ENCODE data around the gene IFFO2.
A peak's percentile ranks its signal among the peaks of the same experiment; 100 is the strongest.

The IFFO2 gene

GRCh38 chr1:18951818-18952391 is 4.6 kb downstream of the IFFO2 start:
- FAIRE-seq, result no peak
- peak; percentile 49 for DNase-seq (ENCODE audit: low spot score)

GRCh38 chr1:18951416-18951815 is 5.1 kb downstream of the IFFO2 start:
- FAIRE-seq (no peak), DNase-seq (ENCODE audit: low spot score) (no peak)

- DNase-seq (ENCODE audit: low spot score) (no peak), FAIRE-seq (no peak)
These were observed 6.0 kb downstream of the IFFO2 start for GRCh38 chr1:18950401-18951026.

- DNase-seq (ENCODE audit: low spot score), result peak; percentile 25
- FAIRE-seq, result no peak
These were observed 6.6 kb downstream of the IFFO2 start for GRCh38 chr1:18949686-18950400.

- DNase-seq (ENCODE audit: low spot score), result peak; percentile 23
These were observed 7.4 kb downstream of the IFFO2 start for GRCh38 chr1:18948913-18949685.

GRCh38 chr1:18948048-18948912 is 8.2 kb downstream of the IFFO2 start:
- DNase-seq (ENCODE audit: low spot score) (peak; percentile 70), FAIRE-seq (peak; percentile 52)

More at GRCh38 chr1:18948913-18949685, 7.4 kb downstream of the IFFO2 start:
- FAIRE-seq, result no peak

- DNase-seq (ENCODE audit: low spot score) (no peak), FAIRE-seq (no peak)
These were observed 8.9 kb downstream of the IFFO2 start for GRCh38 chr1:18947570-18947969.

GRCh38 chr1:18946550-18947381 is 9.7 kb downstream of the IFFO2 start:
- no peak for DNase-seq (ENCODE audit: low spot score)
- no peak for FAIRE-seq

- FAIRE-seq (no peak), DNase-seq (ENCODE audit: low spot score) (no peak)
These were observed 11.1 kb downstream of the IFFO2 start for GRCh38 chr1:18945401-18945849.

- FAIRE-seq (no peak), DNase-seq (ENCODE audit: low spot score) (no peak)
These were observed 11.7 kb downstream of the IFFO2 start for GRCh38 chr1:18944810-18945209.

- FAIRE-seq (no peak), DNase-seq (ENCODE audit: low spot score) (no peak)
These were observed 12.4 kb downstream of the IFFO2 start for GRCh38 chr1:18943914-18944572.

GRCh38 chr1:18943162-18943561 is 13.3 kb downstream of the IFFO2 start:
- no peak for DNase-seq (ENCODE audit: low spot score)
- FAIRE-seq, result no peak

- no peak for FAIRE-seq
- DNase-seq (ENCODE audit: low spot score), result no peak
These were observed 14.1 kb downstream of the IFFO2 start for GRCh38 chr1:18942340-18942739.

- no peak for FAIRE-seq
- DNase-seq (ENCODE audit: low spot score), result no peak
These were observed 15.0 kb downstream of the IFFO2 start for GRCh38 chr1:18941221-18942141.

- FAIRE-seq (no peak), DNase-seq (ENCODE audit: low spot score) (no peak)
These were observed 16.0 kb downstream of the IFFO2 start for GRCh38 chr1:18940303-18941020.

- no peak for DNase-seq (ENCODE audit: low spot score)
- no peak for FAIRE-seq
These were observed 16.8 kb downstream of the IFFO2 start for GRCh38 chr1:18939398-18940302.

- DNase-seq (ENCODE audit: low spot score) (no peak), FAIRE-seq (no peak)
These were observed 17.8 kb downstream of the IFFO2 start for GRCh38 chr1:18938707-18939070.
